Smooth muscle cell of the brain vasculature (primary cell): ENCODE measurements around the gene SDC4.
"Not testable (repeated sequence)": the region's sequence is repeated elsewhere in the genome, so short reads cannot be mapped to it uniquely, and the experiment has no call there.

Experiments used
- DNase-seq: peaks from one replicate; pipeline ENCODE4 v3.0.0-alpha.2; 2012; ENCODE audit warnings: low read depth, low spot score

SDC4 gene

DNA sequence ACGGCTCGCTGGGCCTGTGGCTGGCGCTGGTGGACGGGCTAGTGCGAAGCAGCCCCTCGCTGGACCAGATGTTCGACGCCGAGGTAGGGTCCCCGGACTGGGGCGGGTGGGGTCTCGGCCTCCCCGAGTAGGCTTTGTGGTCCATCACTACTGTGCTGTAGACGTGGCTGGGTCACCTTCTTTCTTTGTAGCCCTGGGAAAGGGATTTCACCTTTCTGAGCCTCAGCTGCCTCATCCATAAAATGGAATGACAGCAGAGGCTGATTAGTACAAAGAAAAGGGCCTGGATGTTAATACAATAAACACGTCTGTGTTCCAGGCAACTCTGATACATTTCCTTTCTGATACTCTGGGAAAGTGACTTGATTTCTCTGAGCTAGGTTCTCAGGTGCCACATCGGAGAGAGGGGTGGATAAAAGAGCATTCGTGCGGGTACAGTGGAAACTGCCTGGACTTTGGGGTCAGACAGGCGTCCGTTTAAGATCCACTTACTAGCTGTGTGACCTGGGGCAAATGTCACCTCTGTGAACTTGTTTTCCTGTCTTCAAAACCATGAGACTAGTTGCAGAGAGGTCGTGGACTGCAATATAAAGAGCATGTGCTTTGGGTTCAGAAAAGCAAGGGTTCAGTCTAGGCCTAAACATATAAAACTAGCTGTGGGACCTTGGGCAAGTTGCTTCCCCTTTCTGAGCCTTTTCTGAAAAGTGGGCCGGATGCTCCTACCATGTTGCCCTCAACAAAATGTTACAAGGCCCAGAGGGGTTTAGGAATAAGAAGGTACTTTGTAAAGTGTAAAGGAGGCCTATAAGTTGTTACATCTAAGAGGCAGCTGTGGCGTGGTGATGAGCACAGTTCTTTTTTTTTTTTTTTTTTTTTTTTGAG lies 15.6 kb upstream of the SDC4 start:
- DNase-seq = no peak

DNA sequence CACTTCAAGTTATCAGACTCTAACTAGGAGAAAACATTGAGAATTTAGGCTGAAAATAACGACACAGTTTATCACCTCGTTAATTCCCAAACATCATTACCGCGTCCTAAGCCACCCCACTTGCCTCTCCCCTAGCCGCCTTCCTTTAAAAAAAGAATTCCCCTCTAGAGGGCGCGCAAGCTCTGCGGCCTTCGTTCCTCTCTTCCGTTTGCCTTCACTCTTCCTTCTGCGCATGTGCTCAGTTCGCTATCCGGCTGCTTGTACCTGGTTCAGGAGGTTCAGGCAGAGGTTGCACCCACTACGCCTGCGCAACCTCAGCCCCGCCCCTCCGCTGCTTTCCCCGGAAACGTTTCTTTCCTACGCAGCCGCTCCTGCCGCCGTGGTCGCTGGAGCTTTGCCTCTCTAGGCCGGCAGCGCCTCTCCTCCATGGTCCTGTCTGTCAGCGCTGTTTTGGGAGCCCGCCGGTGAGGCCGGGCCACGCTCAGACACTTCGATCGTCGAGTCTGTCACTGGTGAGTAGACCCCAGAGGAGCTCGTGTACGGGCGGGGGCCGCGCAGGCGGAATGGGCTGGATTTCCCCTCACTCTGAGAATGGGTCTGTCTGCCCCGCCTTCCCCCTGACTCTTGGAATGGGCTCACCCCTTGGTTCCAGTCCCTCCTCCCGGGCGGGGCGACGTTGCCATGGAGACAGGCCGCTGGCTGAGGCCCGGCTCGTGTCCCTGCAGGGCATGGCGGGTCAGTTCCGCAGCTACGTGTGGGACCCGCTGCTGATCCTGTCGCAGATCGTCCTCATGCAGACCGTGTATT lies 14.8 kb upstream of the SDC4 start, which contains the start of gene SYS1:
Gene SYS1, plus strand, starts transcription at position 353 of the 807 bp plus-strand sequence. Its CDS starts 376 bp downstream, at position 729.
- peak; percentile 94 for DNase-seq

DNA sequence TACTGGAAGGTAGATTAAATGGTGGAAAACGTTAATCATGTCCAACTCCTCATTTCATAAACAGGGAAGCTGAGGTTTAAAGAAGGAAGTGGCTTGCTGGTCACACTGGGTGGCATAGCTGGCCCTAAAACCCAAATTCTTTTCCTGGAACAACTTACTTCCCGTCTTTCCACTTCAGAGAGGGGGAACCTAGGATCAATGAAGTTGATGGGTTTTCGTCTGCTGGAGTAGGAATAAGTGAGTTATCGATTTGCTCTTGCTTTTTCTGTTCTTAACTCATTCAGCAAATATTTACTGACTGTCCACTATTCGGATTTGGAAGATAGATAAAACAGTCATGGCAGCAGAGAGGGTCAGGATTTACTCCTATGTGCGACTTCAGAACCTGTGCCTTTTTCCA lies 13.6 kb upstream of the SDC4 start:
- no peak for DNase-seq

DNA sequence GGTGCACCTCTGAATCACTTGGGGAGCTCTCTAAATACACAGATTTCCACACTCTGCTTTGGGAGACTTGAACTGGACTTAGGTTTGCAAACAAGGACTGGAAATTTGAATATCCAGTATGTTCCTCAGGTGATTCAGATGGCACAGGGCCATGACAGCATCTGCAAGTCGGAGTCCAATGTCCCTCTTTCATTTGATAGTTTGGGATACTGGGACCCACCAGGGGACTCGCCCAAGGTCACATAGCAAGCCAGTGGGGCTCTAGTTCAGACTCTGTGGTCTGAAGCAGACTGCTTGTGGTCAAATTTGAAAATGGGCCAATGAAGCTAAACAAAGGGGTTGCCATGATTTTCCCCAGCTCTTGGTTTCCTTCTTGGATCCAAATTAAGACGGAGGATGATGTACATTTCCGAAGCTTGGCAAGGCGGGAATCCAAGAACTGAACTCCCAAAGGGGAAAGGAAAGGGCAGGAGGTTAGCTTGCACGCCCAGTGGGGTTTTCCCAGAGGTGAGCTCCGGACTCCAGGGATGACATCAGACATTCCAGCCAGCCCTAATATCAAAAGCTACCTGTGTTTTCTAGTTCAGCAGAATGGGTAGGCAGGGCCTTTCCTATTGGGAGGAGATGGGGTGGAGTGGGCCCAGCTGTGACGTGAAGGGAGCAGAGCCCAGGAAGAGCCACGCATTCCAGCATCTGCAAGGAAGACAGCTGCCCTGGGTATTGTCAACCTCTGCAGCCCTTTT lies 11.4 kb upstream of the SDC4 start:
- no peak for DNase-seq

DNA sequence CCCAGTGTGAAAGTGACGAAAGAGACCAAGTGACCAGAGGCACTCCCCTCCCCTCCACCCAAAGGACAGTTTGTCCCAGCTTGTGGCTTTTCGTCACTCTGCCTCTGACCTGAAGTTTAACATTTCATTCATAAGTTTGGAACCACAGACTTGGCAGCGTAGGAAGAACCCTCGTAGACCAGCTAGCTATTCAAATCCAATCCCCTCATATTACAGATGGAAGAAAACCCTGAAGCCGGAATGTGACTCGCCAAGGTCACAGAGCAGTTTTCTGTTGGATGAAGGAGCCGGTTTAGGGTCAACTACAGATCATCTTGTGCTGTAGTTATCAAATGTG lies 10.8 kb upstream of the SDC4 start:
- no peak for DNase-seq

DNA sequence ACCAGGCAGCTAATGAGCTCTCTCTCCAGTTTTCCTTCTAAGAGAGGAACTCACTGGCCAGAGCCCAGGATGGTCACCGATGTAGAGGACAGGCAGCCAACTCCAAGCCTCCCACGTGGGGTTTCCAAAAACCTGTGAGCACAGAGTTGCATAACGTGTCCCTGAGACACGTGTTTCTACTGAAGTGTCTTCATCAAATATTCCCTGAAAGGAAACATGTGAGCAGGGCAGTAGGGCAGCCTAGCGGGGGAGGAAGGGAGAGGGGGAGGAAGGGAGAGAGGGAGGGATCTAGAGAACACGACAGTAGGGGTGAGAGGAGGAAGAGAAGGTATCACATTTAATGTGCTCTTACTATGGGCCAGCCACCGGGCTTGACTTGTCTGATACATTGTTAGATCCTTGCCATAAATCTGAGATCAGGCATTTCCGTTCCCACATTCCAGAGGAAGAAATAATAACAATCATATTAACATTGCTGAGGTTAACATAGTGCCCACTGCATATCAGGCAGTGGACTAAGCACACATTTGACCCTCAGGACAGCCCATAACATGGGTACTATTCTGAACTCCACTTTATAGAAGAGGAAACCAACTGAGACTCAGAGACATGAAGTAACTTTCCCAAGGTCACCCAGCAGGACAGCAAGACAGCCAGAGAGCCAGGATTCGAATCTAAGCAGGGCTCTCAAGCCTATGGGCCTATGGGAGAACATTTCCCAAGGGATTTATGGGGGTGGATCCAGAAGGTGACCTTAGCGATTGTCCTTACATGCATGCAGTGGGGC lies 10.3 kb upstream of the SDC4 start:
- no peak for DNase-seq

DNA sequence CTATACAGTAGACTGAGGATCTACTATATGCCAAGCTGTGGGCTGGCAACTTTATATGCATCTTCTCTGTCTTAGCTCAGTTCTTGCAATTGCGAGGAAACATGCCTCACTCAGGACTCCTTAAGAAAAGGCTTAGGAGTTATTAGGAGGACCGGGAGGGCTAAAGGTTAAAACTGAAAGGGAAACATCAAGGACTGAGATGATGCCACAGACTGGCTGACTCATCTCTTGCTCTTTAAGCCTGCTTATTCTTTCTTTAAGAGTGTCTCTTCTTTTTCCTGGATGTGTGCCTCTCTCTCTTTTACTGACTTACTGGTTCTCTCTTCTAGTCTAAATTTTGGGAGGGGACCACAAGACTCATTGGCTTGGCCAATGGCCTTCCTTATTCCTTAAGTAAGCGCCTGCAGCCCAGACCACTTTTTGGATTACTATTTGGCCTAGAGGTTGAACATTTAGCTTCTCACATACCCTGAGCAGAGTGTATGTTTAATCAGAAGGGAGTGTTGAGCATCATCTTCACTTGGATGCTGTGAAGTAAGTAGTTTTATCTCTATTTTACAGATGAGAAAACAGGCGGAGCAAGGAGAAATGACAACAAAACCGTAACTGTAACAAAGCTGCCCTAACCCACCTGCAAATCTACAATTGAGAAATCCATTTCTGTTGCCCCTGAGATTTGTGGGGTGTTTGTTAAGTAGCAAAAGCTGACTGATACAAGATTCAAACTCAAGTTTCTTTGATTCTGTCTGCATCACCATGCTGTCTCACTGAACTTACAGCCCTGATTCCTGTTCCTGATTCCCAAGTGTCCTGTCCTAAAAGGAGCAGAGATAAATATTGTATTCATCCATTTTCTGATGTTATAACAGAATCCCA lies 7.2 kb upstream of the SDC4 start:
- DNase-seq = no peak

DNA sequence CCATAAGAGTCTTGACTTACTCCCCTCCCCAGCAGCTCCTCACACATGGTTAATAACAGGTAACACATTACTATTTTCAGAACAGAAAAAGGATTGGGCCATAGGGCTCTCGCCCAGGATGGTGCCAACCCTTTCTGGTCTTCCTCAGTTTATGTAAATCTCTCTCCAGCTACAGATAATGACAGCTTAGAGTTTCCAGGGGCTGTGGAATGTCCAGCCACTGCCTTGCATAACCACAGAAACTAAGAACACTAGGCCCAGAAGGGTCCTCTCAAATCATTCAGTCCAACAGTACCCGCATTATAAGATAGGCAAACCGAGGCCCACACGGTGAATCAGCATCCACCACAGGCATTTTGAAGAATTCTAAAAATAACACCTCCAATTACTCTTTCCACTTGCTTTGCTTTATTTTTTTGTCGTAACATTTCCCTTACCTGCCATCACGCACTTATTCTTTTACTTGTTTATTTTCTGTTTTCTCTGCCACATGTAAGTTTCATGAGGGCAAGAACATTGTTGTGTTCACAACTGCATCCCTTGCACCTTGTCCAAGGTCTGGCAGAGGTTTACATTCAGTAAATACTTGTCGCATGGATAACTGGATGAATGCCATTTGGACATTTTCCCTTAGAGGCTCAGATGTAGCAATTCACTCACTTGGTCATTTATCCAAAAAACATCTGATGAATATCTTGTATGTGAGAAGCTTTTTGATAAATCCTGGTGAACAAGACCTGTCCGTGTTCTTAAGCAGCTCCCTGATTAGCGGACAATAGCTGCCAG lies 6.4 kb upstream of the SDC4 start:
- no peak for DNase-seq

DNA sequence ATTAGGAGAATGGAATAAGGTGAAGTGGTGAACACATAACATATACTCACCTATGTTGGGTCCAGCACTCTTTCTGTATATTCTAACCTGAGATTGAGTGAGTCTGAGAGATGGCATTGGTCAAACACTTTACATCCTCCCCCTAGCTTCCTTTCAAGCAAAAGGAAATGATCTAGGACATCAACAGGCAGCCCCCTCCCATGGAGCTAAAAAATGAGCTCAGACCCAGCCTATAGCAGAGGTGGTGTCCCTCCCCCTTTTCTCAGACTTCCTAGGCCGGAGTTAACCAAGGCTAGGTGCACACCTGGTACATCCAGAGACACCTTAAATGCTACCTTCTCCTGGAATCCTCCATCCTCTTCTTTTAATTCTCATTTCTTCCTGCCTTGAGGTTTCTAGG lies 5.5 kb upstream of the SDC4 start:
- no peak for DNase-seq

DNA sequence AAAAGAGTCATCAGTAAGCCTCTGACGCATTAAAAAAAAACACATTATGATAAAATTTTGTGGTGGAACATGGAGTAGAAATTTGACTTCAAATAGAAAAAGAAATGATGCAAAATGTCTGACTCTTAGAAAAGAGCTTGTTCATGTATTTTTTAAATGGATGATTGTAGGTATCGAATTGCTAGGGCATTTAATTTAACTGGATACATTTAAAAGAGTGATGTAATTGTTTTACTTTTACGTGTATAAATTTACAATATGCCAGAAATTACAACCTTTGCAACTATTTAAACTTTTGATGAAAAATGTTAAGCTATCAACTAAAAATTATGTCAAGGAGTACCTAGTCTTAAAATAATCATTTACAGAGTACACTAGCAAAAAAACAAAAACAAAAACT lies 4.5 kb upstream of the SDC4 start:
- DNase-seq = no peak

DNA sequence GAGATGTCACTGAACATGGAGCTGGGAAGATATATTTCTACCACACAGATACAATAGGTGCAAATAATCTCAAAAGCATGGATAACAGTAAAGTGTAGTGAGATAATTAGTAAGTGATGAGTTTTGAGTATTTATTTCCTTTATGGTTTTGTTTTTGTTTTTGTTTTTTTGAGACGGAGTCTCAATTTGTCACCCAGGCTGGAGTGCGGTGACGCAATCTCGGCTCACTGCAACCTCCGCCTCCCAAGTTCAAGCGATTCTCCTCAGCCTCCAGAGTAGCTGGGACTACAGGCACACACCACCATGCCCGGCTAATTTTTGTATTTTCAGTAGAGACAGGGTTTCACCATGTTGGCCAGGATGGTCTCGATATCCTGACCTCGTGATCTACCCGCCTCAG lies 2.6 kb upstream of the SDC4 start:
- not testable (repeated sequence) for DNase-seq

DNA sequence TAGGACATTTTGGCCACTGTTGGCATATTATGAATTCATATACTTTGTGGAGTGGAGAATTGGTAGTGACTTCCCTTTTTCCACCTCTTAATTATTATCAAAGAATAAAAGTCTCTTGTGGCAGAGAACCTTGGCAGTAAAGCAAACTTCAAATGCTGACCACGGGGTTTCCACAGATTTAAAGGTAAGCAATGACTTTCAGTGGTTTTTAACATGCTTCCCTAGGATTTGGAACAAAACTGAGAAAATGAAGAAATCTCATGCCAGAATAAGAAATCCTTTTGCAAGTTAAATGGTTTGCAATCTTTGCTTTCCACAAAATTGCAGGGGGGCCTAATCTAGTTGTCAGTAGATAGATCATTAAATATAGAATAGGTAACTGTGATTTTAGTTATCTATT lies 2.0 kb upstream of the SDC4 start:
- no peak for DNase-seq

DNA sequence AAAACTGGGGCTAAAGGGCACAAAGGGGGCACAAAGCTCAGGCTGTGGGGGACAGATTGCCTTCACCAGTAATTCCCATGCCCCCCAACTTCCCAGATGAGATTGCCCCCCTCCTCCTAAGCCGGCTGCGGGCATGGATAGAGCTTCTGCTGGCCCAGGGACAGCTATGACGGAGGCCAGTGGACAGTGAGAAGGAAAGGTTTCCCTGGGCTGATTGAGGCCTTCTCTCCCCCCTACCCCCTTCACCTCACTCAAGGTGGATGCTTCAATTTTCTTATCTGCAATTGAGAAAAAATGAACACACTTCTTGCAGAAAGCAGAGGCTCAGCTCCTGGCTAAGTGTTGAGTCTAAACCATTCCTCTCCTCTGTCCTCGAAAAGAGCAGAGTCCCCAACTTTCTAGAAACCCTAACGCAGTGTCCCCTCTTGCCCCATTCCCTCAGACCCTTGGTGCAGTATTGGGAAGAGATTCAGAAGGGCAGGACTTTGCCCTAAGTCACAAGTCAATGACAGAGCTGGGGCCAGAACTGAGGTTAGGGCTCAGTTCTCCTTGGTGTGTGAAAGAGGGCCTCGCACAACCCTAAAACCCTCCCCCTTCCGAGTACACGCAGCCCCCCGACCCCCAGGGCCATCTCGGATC lies 808 bp downstream of the SDC4 start:
- no peak for DNase-seq

DNA sequence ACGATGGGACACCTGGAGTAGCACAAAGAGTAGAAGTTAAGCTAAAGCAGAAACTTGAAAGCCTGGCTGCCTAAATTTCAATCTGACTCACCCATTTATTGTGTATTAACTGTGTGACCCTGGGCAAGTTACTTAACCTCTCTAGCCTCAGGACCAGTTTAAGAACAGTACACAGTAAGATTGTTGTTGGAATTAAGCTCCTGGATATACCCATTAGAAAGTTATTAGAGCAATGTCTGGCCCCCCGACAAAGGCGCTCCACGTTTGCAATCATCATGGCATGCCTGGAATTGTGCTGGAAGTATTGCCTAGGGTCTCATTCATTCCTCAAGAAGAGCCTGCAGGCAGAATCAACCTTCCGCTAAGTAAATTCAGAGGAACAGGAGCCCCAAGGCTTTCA lies 1.4 kb downstream of the SDC4 start:
- no peak for DNase-seq

DNA sequence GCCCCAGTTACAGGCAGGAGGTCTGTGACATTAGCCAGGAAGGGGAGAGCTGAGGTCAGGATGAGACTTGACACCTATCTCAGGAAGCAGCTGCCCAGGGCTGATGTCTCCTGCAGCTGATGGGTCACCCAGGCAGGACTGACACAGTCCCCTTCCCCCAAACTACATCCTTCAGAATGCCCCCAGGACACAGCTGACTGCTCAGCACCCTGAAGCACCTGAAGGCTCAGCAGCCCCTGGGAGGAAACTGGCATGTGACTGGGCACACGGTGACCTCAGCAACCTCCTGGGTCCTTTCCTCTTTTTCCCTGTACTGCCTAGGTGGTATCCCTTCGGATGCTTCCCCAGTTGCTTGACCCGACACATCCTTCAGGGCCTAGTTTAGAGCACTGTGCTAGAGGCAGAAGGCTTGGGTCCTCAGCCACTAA lies 1.9 kb downstream of the SDC4 start:
- DNase-seq = no peak

DNA sequence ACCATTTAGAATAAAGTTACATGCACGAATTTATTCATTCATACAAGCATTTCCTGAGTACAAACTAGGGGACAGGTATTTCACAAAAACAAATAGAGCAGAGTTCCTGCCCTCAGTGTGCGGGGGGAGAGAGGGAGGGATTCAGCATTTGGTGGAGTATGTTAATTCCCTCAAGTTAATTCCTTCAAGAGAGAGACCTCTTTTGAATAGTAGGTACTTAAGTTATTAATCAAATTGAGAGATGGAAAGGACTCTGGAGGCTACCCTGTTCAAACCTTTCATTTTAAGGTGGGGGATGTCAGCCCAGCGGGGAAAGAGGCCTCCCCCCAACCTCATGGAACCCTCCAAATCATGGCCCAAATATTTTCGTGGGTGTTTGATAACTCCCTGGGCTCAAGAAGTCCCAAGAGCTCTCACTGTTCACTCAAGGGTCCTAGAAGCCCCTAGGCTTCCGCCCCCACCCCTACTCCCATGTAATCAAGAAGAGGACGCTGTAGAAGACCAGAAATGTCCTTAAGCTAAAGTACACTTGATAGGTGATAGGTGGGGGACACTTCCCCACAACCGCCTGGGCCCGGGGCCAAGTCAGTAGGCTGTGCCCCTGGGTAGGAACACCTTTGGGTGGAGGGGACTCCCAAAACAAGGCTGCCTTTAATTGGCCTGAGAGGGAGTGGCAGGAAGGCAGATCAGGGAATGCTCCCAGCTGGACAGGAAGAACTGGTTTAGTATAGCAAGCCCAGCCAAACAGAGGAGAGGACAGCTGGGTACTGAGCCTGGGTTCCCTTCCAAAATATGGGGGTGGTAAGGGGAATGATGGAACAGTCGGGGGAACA lies 2.9 kb downstream of the SDC4 start:
- DNase-seq = no peak

DNA sequence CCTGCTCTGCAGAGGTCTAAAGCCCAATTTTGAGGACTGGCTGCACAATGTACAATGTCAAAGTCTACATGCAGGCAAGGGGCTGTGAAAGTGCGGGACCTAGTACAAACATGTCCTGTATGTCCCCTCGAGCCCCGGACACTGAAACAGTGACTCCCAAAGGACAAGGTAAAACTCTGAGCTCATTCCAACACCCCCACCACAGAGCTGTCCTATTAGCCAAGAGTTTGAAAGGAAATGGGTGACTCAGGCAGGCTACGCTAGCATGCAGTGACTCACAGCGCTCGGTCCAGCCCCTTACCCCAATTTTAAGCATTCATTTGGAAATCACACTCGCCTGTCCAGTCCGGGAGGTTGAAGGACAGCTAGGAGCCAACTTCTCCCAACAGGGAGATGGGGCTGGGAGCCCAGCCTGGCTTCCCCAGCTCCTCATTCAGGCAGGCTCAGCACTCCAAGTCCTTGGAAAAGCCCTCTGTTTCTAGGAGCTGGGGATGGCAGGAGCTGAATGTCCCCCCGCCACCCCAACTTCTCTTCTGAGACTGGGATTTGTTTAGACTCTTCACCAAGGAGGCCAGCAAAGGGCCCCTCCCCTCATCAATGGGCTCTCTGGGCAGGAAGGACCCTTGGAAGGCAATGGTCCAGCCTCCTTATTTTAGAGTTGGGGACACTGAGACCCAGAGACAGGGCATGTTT lies 3.9 kb downstream of the SDC4 start:
- no peak for DNase-seq
